GM23248 (cell line): ENCODE data around the gene C10orf71.

Experiments
- EZH2 ChIP-seq: fragments of 200-600 bp; sonication (generic); IDR thresholded peaks from 2 replicates; pipeline ENCODE4 v1.6.1; 2018; ENCODE audit warnings: antibody characterized with exemption, mild to moderate bottlenecking; ENCODE audit not compliant: insufficient read depth, poor library complexity, severe bottlenecking
- EZH2phosphoT487 ChIP-seq: fragments of 200-600 bp; sonication (generic); IDR thresholded peaks from 2 replicates; pipeline ENCODE4 v1.6.1; 2018; ENCODE audit warnings: antibody characterized with exemption, moderate library complexity, mild to moderate bottlenecking, low read depth; ENCODE audit not compliant: insufficient read depth

- TF ChIP-seq EZH2 (no peak), EZH2phosphoT487 (no peak)
Measured at GRCh38 chr10:49332768-49333167, 33.8 kb downstream of the C10orf71 start.
